T-helper 2 cell treated with Interferon-gamma antibody and Interleukin-4, amounts not matched to agents 100 ng/mL and 5 ng/mL, for 36 hours (primary cell): ENCODE results near the gene SOCS3. TPM values are rescaled to one million over a fixed set of nuclear protein-coding genes. Genes with fewer than 3 reads are reported as not detected.
"Not testable (repeated sequence)": the region's sequence is repeated elsewhere in the genome, so short reads cannot be mapped to it uniquely, and the experiment has no call there.

Experiments
- intact Hi-C: fragments of 100-400 bp; cut with micrococcal nuclease; formaldehyde crosslinking; loops from one replicate; pipeline ENCODE4 v1.15.1; 2023
- total RNA-seq: library from RNA; stranded (reverse); gene quantifications from 2 replicates; pipeline ENCODE4 v1.2.3, GENCODE V29; 2022

Gene SOCS3
- total RNA-seq, 1 donor from 2014 or later, result 23.5 TPM

- intact Hi-C loops, result no loop called here
These were observed 45.9 kb downstream of the SOCS3 start for GRCh38 chr17:78313735-78314648.

- intact Hi-C loops, result not testable (repeated sequence)
These were observed 50.1 kb downstream of the SOCS3 start for GRCh38 chr17:78309659-78310255.

GRCh38 chr17:78307887-78308638 is 51.8 kb downstream of the SOCS3 start:
- intact Hi-C loops, result no loop called here

GRCh38 chr17:78306913-78307312 is 53.0 kb downstream of the SOCS3 start:
- intact Hi-C loops, result no loop called here

Other genes with a start within 250 kb of the SOCS3 start
- 498 and 523 TPM in 2 replicates for gene TMC6, start 231.3 kb downstream of the SOCS3 start, total RNA-seq
- 365 and 371 TPM in 2 replicates for gene TMC8, start 229.3 kb downstream of the SOCS3 start, total RNA-seq
- not detected in 2 replicates for gene C17orf99, start 213.7 kb downstream of the SOCS3 start, total RNA-seq
- gene SYNGR2, start 191.5 kb downstream of the SOCS3 start, total RNA-seq, result 56.3 and 59.4 TPM in 2 replicates
- 76.1 and 78.0 TPM in 2 replicates for gene TK1, start 173.0 kb downstream of the SOCS3 start, total RNA-seq
- gene AFMID, start 172.7 kb downstream of the SOCS3 start, total RNA-seq, result 16.3 and 17.5 TPM in 2 replicates
- gene BIRC5, start 145.8 kb downstream of the SOCS3 start, total RNA-seq, result 72.3 and 79.5 TPM in 2 replicates
- not detected in 2 replicates for gene TMEM235, start 128.4 kb downstream of the SOCS3 start, total RNA-seq
- 58.0 and 61.2 TPM in 2 replicates for gene PGS1, start 18.6 kb upstream of the SOCS3 start, total RNA-seq
- gene DNAH17, start 217.3 kb upstream of the SOCS3 start, total RNA-seq, result 0.02 TPM in 1 of 2 replicates, not detected in the other